Measurements from ENCODE around the gene CEP112.

- TF ChIP-seq, protein P1, sequence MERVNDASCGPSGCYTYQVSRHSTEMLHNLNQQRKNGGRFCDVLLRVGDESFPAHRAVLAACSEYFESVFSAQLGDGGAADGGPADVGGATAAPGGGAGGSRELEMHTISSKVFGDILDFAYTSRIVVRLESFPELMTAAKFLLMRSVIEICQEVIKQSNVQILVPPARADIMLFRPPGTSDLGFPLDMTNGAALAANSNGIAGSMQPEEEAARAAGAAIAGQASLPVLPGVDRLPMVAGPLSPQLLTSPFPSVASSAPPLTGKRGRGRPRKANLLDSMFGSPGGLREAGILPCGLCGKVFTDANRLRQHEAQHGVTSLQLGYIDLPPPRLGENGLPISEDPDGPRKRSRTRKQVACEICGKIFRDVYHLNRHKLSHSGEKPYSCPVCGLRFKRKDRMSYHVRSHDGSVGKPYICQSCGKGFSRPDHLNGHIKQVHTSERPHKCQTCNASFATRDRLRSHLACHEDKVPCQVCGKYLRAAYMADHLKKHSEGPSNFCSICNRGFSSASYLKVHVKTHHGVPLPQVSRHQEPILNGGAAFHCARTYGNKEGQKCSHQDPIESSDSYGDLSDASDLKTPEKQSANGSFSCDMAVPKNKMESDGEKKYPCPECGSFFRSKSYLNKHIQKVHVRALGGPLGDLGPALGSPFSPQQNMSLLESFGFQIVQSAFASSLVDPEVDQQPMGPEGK (CRISPR knock-in tag; IDR thresholded peaks at IDR 0.05; ENCODE audit: borderline replicate concordance) = no peak
- TF ChIP-seq OSR1 (CRISPR knock-in tag; IDR thresholded peaks at IDR 0.05) (no peak), TCF4 (CRISPR knock-in tag; IDR thresholded peaks at IDR 0.05; ENCODE audit: borderline replicate concordance) (no peak), ZNF70 (CRISPR knock-in tag; IDR thresholded peaks at IDR 0.05) (no peak), ZFP30 (CRISPR knock-in tag; IDR thresholded peaks at IDR 0.05) (no peak), ZFP3 (CRISPR knock-in tag; IDR thresholded peaks at IDR 0.05) (no peak), ARNTL (CRISPR knock-in tag; IDR thresholded peaks at IDR 0.05; ENCODE audit: borderline replicate concordance, low read depth) (no peak), ISL1 (CRISPR knock-in tag; IDR thresholded peaks at IDR 0.05) (no peak), ZNF8 (CRISPR knock-in tag; IDR thresholded peaks at IDR 0.05) (no peak), RARB (CRISPR knock-in tag; IDR thresholded peaks at IDR 0.05) (no peak)
- TF ChIP-seq, protein P2, sequence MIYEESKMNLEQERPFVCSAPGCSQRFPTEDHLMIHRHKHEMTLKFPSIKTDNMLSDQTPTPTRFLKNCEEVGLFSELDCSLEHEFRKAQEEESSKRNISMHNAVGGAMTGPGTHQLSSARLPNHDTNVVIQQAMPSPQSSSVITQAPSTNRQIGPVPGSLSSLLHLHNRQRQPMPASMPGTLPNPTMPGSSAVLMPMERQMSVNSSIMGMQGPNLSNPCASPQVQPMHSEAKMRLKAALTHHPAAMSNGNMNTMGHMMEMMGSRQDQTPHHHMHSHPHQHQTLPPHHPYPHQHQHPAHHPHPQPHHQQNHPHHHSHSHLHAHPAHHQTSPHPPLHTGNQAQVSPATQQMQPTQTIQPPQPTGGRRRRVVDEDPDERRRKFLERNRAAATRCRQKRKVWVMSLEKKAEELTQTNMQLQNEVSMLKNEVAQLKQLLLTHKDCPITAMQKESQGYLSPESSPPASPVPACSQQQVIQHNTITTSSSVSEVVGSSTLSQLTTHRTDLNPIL (CRISPR knock-in tag; IDR thresholded peaks at IDR 0.05; ENCODE audit: low read depth) = no peak
- TF ChIP-seq, protein P3, sequence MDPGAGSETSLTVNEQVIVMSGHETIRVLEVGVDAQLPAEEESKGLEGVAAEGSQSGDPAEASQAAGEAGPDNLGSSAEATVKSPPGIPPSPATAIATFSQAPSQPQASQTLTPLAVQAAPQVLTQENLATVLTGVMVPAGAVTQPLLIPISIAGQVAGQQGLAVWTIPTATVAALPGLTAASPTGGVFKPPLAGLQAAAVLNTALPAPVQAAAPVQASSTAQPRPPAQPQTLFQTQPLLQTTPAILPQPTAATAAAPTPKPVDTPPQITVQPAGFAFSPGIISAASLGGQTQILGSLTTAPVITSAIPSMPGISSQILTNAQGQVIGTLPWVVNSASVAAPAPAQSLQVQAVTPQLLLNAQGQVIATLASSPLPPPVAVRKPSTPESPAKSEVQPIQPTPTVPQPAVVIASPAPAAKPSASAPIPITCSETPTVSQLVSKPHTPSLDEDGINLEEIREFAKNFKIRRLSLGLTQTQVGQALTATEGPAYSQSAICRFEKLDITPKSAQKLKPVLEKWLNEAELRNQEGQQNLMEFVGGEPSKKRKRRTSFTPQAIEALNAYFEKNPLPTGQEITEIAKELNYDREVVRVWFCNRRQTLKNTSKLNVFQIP (CRISPR knock-in tag; IDR thresholded peaks at IDR 0.05; ENCODE audit: borderline replicate concordance, low read depth) = no peak
- TF ChIP-seq, protein P4, sequence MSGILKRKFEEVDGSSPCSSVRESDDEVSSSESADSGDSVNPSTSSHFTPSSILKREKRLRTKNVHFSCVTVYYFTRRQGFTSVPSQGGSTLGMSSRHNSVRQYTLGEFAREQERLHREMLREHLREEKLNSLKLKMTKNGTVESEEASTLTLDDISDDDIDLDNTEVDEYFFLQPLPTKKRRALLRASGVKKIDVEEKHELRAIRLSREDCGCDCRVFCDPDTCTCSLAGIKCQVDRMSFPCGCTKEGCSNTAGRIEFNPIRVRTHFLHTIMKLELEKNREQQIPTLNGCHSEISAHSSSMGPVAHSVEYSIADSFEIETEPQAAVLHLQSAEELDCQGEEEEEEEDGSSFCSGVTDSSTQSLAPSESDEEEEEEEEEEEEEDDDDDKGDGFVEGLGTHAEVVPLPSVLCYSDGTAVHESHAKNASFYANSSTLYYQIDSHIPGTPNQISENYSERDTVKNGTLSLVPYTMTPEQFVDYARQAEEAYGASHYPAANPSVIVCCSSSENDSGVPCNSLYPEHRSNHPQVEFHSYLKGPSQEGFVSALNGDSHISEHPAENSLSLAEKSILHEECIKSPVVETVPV (CRISPR knock-in tag; IDR thresholded peaks at IDR 0.05) = no peak
These were observed 534.6 kb downstream of the CEP112 start for GRCh38 chr17:65657251-65657828.
